GF-D8 (cell line): ENCODE data around the gene EMD.
"Not testable (repeated sequence)": the region's sequence is repeated elsewhere in the genome, so short reads cannot be mapped to it uniquely, and the experiment has no call there.

Experiments
- DNase-seq: peaks from one replicate; lab custom pipeline; 2025; lab: John Stamatoyannopoulos, UW

The EMD gene

GRCh38 chrX:154378799-154379568, at the start of gene EMD:
Gene EMD (plus strand): TSS chrX:154379295. CDS start chrX:154379485, 190 bp downstream.
- peak; percentile 96 for DNase-seq

DNA sequence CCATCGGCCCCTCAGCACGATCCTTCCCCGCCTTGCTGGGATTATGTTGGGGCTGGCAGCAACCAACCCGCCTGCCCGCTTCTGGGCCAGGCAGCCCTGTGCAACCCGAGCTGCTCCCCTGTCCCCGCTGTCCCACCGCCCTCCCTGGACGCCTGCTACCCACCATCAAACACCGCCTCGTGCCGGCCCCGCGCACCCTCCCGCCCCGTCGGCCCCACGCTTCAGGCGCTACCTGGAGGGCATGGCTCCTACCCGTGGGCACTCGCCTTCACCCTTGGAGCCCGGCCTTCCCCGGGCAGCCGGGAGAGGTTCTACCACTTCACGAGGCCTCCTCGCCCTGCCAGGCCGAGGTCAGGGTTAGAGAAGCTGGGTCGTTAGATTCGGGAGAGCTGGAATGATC, 46.5 kb upstream of the EMD start:
- no peak for DNase-seq

GRCh38 chrX:154333116-154333515, 46.0 kb upstream of the EMD start:
- DNase-seq, result no peak

DNA sequence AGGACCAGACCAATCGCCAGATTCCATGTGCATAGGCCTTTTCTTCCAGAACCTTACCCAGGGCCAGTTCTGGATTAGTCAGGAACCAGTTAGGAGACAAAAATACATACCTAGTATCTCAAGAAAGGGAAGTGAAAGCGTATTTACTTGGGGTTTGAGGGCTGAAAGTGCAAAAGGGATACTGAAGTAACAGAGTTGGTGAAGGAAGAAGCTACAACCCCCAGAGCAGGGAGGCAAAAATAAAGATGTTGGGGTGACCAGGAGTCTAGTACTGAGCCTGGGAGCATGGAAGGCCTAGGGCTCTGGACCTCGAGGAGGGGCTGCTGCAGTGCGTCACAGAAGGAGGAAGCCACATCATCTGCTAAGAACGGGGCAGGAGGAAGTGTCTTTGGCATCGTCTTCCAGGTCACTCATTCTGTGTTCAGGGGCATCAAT, 45.2 kb upstream of the EMD start:
- no peak for DNase-seq

DNA sequence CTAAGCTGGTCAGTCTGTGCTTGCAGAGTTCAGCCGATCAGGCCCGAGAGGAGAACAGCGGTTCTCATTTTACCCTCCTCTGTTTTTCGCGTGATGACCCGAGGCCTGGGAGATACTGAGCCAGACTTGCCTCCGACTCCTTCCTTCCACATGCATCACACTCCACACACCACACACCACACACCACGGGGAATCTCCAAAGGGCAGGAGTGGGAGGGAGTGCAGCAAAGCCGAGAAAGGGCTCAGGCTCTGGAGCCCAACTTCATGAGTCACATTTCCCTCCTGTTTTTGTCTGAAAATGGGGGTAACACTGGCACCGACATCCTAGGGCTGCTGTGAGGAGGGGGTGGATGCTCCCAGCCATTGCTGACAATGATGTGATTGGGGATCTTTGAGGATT, 44.6 kb upstream of the EMD start:
- no peak for DNase-seq

DNA sequence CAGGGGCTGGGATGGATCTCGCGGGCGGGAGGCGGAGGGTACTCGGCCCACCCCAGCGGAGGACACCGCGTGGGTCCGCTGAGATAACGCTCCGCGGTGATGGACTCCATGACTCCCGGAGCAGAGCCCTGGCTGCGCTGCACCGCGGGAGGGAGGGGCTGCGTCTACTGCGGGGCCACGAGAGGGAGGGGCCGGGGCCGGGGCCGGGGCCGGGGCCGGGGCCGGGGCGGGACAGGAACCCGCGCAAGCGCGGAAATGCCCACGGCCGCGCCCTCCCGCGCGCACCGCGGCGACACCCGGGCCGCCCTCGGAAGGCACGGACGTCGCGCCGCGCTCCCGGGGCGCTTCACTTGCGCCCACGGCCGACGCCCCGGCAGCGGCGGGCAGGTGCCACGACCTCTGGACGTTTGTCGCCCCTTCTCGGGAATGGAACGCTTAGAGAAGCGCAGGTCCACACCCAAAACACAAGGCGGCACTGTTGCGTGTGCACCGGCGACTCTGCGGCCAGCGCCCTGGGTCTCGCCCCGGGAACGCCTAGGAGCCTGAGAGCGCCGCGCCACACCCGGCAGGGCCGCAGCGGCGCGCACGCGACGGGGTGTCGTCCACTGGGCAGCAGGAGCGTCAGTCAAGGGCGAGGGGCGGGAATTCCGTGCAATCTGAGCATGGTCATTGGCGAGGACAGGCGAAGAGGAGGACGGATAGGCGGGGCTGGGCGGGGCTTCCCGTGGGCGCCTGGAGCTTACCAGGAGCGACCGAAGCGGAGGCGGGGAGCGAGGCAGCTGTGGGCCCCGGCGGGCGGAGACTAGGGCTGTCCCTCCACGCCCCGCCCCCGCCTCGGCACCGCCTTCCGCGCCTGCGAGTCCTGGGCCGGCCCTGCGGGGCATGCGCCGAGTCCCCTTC, 37.4 kb upstream of the EMD start:
- not testable (repeated sequence) for DNase-seq

DNA sequence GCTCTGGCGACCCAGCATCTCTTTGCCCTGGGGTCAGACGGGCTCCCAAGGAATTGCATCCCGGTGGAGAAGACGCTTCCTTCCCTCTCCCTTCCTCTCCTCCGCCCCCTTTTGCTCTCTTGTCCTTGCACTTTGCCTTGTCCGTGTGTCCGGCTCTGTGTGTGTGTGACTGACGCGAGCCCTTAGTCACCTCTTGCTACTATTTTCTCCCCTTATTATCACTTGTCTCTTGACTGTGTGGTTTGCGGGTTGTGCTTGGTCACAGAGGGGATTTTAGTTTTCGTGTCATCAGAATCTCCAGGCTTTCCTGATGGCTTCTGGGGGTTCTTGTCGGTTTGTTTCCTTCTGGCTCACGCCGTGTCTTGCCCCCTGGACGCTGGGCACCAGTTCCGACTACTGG, 36.0 kb upstream of the EMD start:
- not testable (repeated sequence) for DNase-seq

DNA sequence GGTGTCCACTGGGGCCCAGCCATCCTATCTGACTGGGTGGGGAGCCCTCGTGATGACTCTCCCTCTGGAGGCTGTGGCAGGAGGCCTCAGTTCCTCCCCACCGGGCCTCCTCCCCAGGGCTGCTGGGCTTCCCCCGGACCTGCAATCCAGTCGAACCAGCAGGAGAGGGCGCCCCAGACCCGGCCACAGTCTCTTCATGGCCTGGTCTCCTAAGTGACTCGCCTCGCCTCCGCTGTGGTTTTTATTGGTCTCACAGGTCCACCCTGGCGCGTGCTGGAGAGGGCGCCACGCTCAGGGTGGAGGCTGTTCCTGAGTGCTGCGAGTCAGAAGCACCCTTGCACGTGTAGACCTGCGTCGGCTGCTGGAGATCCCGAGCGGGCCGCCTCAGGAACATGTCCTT, 35.5 kb upstream of the EMD start:
- not testable (repeated sequence) for DNase-seq

DNA sequence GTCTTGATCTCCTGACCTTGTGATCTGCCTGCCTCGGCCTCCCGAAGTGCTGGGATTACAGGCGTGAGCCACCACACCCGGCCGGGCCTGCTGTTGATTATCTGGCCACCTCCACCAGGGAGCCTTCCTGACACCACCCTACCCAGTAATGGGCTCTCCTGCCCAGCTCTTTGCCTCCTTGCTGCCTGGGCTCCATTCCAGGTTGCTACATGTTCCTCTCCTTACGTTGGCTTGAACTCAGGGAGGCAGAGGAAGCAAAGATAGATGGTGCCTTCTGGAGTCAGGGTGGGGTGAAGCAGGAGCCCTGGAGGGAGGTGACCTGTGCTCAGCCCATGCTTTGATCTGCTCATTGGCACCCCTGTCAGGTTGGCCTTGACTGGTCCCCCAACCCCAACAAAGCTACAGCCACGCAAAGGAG, 31.0 kb upstream of the EMD start:
- DNase-seq, result no peak

GRCh38 chrX:154348646-154349358, 30.3 kb upstream of the EMD start:
- no peak for DNase-seq

GRCh38 chrX:154349359-154349935, 29.6 kb upstream of the EMD start:
- DNase-seq, result no peak

- no peak for DNase-seq
Observed at GRCh38 chrX:154349979-154350378, 29.1 kb upstream of the EMD start.

- no peak for DNase-seq
Observed at GRCh38 chrX:154350429-154351182, 28.5 kb upstream of the EMD start.

GRCh38 chrX:154351183-154352011, 27.7 kb upstream of the EMD start:
- no peak for DNase-seq

- no peak for DNase-seq
Observed at GRCh38 chrX:154352012-154352401, 27.1 kb upstream of the EMD start.

DNA sequence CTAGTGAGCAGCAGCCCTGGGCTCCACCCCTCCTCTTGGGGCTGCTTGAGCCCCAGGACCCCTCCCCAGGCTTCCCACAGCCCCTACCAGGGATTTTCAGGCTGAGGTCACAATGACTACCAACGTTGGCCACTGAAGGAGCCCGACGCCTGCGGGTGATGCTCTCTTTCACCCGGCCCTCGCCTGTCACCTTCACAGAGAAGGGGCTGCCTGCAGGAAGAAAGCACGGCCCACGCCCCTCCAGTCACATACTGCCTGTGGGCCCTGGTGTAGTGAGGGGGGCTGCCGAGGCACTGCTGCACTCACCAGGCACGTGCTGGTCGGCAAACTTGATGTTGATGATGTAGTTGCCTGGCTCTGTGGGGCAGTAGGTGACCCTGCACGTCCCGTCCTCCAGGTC, 26.6 kb upstream of the EMD start:
- no peak for DNase-seq

GRCh38 chrX:154353172-154353843, 25.8 kb upstream of the EMD start:
- DNase-seq, result no peak

DNA sequence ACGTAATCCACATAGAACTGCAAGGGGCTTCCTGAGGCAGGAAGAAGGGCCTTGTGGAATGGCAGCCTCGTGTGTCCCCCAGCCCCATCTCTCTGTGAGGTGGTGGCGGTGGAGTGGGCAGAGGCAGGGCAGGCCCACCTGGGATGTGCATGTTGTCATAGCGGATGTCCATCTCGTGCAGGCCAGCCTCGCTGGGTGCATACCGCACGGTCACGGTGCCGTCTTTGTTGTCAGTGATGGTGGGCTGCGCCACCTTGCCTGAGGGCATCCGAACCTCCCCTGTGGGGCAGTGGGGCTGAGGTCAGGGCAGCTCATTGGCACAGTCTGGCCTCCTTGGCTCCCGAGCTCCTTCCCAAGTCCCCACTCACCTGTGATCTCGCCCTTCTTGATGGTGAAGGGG, 25.1 kb upstream of the EMD start:
- no peak for DNase-seq

DNA sequence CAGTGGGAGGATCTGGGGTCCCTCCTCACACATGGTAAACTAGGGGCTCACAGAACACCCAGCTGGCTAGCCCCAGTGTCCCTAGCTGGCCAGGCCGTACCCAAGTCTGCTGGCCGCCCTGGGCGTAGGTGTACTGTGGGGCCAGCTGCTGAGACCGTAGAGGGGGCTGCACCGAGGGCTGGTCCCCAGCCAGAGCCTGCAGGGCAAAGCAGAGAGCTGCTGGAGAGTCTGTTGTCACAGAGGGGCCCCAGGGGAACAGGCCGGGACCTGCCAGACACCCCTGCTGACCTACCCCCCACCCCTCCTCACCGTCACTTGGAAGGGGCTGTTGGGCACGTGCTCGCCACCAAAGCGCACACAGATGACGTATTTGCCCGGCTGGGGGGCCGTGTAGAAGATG, 24.6 kb upstream of the EMD start:
- DNase-seq, result no peak
